K562 (cell line): ENCODE data around the gene EXOC3L1.

ENCODE experiments used
- CTCF ChIP-seq, 3 experiments: IDR thresholded peaks in 2 of 3; conservative IDR thresholded peaks in 1 of 3; 2 replicates each; pipeline ENCODE4 v1.5.1; 2011 to 2012; ENCODE audit warnings: low read length in 3 of 3, mild to moderate bottlenecking in 3 of 3, control low read depth in 2 of 3, improper control_type of control experiment in 1 of 3, inconsistent platforms in 1 of 3, low read depth in 1 of 3, mixed read lengths in 1 of 3, moderate library complexity in 1 of 3; ENCODE audit not compliant: insufficient read depth in 2 of 3
- ETV5 ChIP-seq: sonication (generic); formaldehyde crosslinking; IDR thresholded peaks from 2 replicates; pipeline ENCODE4 v1.4.0; 2020; ENCODE audit warnings: low read depth, mild to moderate bottlenecking, missing genetic modification reagents
- FOXP1 ChIP-seq: sonication (generic); formaldehyde crosslinking; IDR thresholded peaks from 2 replicates; pipeline ENCODE4 v1.8.0; 2022; ENCODE audit warnings: mild to moderate bottlenecking, missing genetic modification reagents
- TAF1 ChIP-seq: IDR thresholded peaks from 2 replicates; pipeline ENCODE4 v1.6.1; 2011; ENCODE audit warnings: mild to moderate bottlenecking, low read length, moderate library complexity; ENCODE audit not compliant: insufficient read depth, control insufficient read depth, severe bottlenecking; ENCODE audit errors: extremely low read depth

- no peak for TF ChIP-seq ETV5 (CRISPR knock-in tag)
- TF ChIP-seq FOXP1 (CRISPR knock-in tag), result no peak
- TF ChIP-seq TAF1, result no peak
- no peak for TF ChIP-seq CTCF (IDR thresholded peaks at IDR 0.05 in 2 of 3, conservative IDR thresholded peaks at IDR 0.05 in 1 of 3; ENCODE audit: insufficient read depth in 2 of 3, low read depth in 1 of 3, low read length in 3 of 3)
Measured at GRCh38 chr16:67148221-67148620, 41.7 kb downstream of the EXOC3L1 start.
